BE2C (cell line): Measurements from ENCODE around the gene CACNA1F.

Experiments
- DNase-seq: peaks from one replicate; pipeline ENCODE4 v3.0.0-alpha.2; 2020
- H3K27me3 ChIP-seq: fragments of 250-450 bp; sonication (Bioruptor Pico); 2 replicates; pipeline ENCODE4 v1.5.1; 2020; ENCODE audit warnings: mild to moderate bottlenecking
- H3K36me3 ChIP-seq: fragments of 250-450 bp; sonication (Bioruptor Pico); 2 replicates; pipeline ENCODE4 v1.5.1; 2020; ENCODE audit warnings: mild to moderate bottlenecking
- H3K4me1 ChIP-seq: fragments of 250-450 bp; sonication (Bioruptor Pico); 2 replicates; pipeline ENCODE4 v1.5.1; 2020
- H3K4me3 ChIP-seq: 2 replicates; pipeline ENCODE4 v1.5.1; 2011; ENCODE audit warnings: low read depth, low read length
- H3K9me3 ChIP-seq: fragments of 250-450 bp; sonication (Bioruptor Pico); 2 replicates; pipeline ENCODE4 v1.5.1; 2020
- CTCF ChIP-seq: IDR thresholded peaks from 2 replicates; pipeline ENCODE4 v1.5.1; 2012; ENCODE audit warnings: mild to moderate bottlenecking, low read depth, low read length

The CACNA1F gene

GRCh38 chrX:49247916-49248811 lies 15.0 kb upstream of the CACNA1F start:
- H3K9me3 ChIP-seq = no peaks in the 10 kb centered on the region
- no peak overlapping the region for H3K4me3 ChIP-seq
- no peaks in the 10 kb centered on the region for H3K4me1 ChIP-seq
- H3K36me3 ChIP-seq = no peaks in the 10 kb centered on the region; the same call in 1 of the 2 replicates
- no peak for TF ChIP-seq CTCF
- peak; percentile 56 for DNase-seq
- H3K27me3 ChIP-seq = no peaks in the 10 kb centered on the region

GRCh38 chrX:49247346-49247745 lies 14.2 kb upstream of the CACNA1F start:
- Histone ChIP-seq H3K27me3 (no peaks in the 10 kb centered on the region), H3K4me3 (no peak overlapping the region), H3K9me3 (no peaks in the 10 kb centered on the region), H3K36me3 (no peaks in the 10 kb centered on the region; the same call in 1 of the 2 replicates), H3K4me1 (no peaks in the 10 kb centered on the region)
- no peak for DNase-seq
- TF ChIP-seq CTCF = no peak

- H3K27me3 ChIP-seq = no peaks in the 10 kb centered on the region
- H3K9me3 ChIP-seq = no peaks in the 10 kb centered on the region
- no peaks in the 10 kb centered on the region; the same call in 1 of the 2 replicates for H3K36me3 ChIP-seq
- no peak for DNase-seq
- no peak overlapping the region for H3K4me3 ChIP-seq
- H3K4me1 ChIP-seq = no peaks in the 10 kb centered on the region
- no peak for TF ChIP-seq CTCF
Observed at GRCh38 chrX:49246541-49246940, 13.4 kb upstream of the CACNA1F start.

GRCh38 chrX:49244207-49244606 lies 11.1 kb upstream of the CACNA1F start:
- Histone ChIP-seq H3K4me1 (no peaks in the 10 kb centered on the region), H3K4me3 (no peak overlapping the region), H3K36me3 (no peaks in the 10 kb centered on the region; the same call in 1 of the 2 replicates), H3K27me3 (no peaks in the 10 kb centered on the region), H3K9me3 (no peaks in the 10 kb centered on the region)
- TF ChIP-seq CTCF = no peak
- DNase-seq = no peak

- Histone ChIP-seq H3K4me1 (no peaks in the 10 kb centered on the region), H3K4me3 (no peak overlapping the region), H3K27me3 (no peaks in the 10 kb centered on the region), H3K9me3 (no peaks in the 10 kb centered on the region), H3K36me3 (no peaks in the 10 kb centered on the region; the same call in 1 of the 2 replicates)
- DNase-seq = no peak
- no peak for TF ChIP-seq CTCF
Observed at GRCh38 chrX:49243166-49243565, 10.0 kb upstream of the CACNA1F start.

- no peaks in the 10 kb centered on the region for H3K4me1 ChIP-seq
- no peak for TF ChIP-seq CTCF
- no peaks in the 10 kb centered on the region for H3K9me3 ChIP-seq
- DNase-seq = no peak
- H3K27me3 ChIP-seq = no peaks in the 10 kb centered on the region
- H3K36me3 ChIP-seq = no peaks in the 10 kb centered on the region; the same call in 1 of the 2 replicates
- H3K4me3 ChIP-seq = no peak overlapping the region
Observed at GRCh38 chrX:49242545-49243066, 9.5 kb upstream of the CACNA1F start.
